GM21381 (cell line): Measurements from ENCODE around the gene CCDC197.

Experiments
- ATAC-seq: cut with Tn5 transposase; IDR thresholded peaks from one replicate; pipeline ENCODE4 v1.9.1; 2021; ENCODE audit warnings: mild to moderate bottlenecking, moderate library complexity; ENCODE audit not compliant: unreplicated experiment

The CCDC197 gene

DNA sequence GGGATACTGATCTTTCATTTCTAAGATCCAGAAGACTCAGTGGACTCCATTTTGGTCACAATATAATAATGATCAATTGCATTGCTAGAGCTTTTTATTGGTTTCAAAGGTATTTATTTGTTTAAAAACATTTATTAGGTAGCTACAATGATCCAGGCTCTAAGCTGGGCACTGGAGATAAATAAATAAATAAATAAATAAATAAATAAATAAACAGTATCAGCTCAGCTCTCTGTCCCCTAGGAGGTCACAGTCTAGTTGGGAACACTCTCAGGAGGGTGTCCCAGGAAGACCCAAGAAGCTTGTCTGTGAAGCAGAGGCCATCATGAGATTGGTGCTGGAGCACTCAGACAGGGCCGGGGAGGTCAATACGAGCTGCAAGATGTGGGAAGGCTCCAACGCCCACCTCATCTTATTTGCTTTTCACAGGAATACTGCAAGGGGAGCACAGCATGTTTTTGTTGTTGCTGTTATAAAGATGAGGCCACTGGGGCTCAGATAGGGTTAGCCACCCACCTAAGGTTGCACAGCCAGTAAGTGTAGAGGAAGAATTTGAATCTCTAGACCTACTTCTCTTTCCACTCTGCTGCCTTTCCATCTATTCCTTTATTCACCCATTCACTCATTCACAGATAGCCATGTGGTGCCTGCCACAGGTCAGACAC is 36.2 kb upstream of the CCDC197 start:
- ATAC-seq, result no peak

DNA sequence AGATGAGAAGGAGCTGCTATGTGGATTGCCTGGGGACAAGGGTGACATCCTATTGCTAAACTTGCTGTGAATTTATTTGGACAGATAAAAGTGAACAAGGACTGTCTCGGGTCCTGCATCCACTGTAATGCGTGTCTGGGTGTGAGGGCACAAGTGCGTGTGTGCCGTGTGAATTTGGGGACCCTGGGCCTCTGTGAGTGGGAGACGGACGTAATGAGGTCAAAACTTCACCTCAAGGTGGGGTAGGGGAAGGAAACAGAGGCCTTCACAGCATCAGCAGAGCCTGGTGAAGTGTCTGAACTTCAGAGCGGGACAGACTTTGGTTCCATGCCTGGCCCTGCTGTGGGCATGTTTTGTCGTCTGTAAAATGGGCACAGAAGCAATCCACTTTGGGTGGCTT is 35.5 kb upstream of the CCDC197 start:
- no peak for ATAC-seq

DNA sequence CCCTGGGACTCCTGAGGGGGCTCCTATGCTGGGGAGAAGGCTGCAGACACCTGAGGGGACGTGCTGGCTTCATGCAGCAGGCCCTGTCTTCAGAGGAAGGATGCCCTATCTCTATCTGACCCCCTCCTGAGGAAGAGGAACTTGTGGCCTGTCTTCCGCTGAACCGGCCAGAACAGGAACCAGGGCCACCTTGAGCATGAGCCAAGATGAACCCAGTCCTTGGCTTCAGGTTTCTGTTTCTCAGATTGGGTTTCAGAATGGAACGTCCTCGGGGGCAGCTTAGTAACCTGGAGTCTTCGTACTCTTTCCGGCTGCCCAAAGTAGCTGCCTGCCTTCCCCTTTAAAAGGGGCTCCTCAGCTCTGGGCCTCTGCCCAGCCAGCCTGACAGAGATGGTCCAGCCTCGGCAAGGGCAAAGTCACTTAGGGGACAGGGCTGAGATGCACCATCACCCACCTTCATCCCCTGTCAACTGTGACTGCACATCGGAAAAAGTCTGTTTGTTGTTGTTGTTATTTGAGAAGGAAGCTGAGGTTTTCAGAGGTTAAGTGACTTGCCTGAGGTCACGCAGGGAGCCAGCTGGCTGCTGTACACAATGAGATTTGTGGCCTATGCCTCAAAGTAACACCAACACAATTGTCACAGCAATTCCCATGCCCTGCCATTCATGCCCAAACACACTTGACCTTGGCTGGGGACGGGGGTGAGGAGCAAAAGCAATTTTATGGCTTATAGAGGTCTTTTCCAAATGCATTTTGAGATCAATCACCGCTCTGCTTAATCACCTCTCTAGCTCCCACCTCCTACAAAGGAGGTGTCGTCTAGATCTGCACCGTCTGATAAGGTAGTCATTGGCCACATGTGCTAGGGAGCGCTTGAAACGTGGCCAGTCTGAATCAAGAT is 34.1 kb upstream of the CCDC197 start:
- peak; percentile 51 for ATAC-seq

- no peak for ATAC-seq
These were observed 33.4 kb upstream of the CCDC197 start for GRCh38 chr14:93963692-93964091.

DNA sequence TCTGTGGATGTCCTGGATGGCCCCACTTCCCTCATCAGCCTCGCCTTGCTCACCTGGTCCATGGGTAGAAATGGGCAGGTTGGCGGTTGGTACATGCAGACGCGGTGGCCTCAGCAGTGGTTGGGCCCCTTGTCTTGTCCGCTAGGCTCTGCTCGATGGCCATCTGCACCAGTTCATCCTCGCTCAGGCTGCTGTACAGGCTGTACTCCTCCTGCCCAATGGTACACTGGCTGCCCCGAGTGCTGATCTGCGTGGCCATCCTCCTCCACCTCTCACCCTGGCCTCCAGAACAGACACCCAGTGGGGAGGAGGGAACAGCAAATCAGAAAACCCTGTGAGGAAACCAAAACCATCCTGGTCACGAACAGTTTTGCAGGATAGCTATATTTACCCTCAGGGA is 32.8 kb upstream of the CCDC197 start:
- ATAC-seq, result no peak

GRCh38 chr14:93964820-93965286 is 32.2 kb upstream of the CCDC197 start:
- no peak for ATAC-seq

- no peak for ATAC-seq
These were observed 31.7 kb upstream of the CCDC197 start for GRCh38 chr14:93965287-93965821.

GRCh38 chr14:93965946-93966474 is 31.1 kb upstream of the CCDC197 start:
- ATAC-seq, result no peak

DNA sequence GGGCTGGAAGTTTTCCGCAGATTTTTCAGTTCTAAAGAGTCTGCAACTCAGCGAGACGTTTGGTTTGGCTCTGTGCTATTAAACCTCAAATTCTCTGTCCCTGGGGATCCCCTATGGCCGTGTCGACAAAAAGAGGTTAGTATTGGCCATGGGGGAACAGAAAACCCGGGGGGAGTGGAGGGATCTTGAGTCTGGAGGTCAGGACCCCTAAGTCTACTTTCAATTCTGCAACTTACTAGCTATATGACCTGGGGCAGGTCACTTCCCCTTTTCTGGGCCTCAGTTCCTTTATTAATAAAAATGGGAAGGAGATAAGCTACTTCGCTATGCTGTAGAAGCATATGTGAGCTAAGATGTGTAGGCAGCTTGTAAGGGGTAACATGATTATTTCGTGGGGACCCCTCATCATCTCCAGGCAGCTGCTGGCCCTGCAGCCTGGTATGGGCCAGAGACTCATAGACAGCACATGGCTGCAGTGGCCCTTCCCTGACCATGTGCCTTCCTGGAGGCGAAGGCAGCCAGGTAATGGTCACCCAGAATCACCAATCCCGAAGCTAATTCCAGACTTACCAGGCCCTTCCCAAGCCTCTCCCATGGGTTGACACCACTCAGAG is 29.4 kb upstream of the CCDC197 start:
- peak; percentile 38 for ATAC-seq

DNA sequence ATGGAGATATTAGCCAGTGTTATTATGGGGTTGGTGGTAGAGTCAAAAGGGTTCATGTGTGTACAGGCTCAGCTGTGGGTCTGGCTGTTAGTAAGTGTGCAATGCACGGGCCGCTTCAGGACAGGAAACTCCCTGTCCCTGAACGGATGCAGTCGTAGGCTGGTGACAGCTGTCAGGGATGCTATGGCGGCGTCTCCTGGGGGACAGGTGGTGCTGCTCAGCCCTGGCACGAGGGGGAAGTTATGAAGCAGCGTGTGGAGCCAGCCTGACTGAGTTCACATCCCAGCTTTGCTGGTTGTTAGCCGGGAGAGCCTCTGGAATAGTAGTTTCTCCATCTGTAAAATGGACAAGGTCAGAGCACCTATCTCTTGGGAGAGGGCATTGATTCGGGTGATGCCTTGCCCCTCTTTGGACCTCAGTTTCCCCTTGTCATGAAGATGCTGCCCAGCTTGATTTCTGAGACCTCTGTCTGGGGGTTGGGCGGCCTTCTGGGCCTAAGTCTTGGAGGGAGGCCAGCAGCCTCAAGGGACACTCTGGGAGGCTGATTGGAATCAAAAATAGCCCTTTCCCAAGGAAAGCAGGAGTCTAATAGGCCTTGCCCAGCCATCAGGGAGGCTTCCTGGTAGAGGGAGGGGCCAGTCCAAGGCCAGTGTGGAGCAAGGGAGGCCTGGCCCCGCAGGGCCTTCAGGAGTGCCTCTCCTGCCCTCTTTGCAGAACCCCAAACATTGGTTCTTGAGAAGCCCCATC is 27.8 kb upstream of the CCDC197 start:
- ATAC-seq, result no peak

DNA sequence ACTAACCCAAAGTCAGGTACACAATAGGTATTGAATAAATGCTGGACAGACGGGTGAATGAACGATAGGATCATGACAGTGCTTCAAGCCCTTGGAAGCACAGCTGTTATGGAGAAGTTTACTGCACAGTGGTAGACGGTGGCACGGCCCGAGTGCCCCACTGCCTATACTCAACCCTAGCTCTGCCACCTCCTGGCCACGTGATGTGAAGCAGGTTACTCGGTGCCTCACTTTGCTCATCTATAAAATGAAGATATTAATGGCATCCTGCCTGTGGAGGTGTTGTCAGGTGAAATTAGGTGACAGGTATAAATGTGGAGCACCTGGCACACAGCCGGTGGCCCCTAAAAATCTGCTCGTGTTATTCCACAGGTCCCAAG is 26.5 kb upstream of the CCDC197 start:
- no peak for ATAC-seq

GRCh38 chr14:93970965-93971634 is 26.0 kb upstream of the CCDC197 start:
- peak; percentile 37 for ATAC-seq

DNA sequence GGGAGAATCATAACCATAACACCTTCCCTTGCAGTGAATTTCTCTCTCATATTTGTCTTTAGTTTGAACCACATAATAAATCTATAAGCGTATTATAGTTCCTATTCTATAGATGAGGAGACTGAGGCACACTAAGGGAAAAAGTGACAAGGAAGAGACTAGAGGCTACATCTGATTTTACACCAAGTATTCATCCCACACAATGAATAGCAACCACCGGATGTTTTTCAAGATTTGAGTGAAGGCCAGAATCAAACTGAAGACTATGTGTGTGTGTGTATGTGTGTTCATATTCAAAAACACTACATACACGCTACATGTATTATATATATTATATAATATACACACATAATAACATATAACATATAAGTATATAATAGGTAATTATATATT is 25.5 kb upstream of the CCDC197 start:
- ATAC-seq, result no peak

DNA sequence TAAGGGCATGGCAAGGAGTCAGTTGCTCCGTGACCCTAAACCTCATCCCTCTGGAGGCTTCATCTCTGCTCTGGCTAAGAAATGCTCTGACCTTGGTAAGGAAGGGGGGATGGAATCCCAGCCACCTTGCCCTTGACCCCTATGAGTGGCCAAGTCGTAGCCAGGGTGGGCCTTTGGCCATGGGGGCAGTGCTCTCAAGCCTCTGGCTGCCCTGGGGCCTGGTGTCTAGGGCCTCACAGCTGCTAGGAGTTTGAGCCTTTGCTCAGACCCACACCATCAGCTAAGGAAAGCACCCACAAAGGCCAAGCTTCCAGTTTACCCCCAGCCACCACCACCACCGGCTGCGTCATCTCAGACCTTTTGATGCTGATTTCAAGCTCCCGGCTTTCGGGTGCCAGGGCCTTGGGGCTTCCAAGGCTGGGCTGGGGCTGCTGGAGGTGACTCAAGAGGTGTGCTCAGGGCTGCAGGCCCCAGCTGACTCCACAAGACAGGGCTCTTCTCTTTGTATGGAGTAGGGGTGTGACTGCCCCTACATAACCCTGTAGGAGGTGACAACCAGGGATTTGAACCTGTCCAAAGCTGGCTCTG is 24.4 kb upstream of the CCDC197 start:
- ATAC-seq, result no peak

- no peak for ATAC-seq
These were observed 23.5 kb upstream of the CCDC197 start for GRCh38 chr14:93973607-93974006.

DNA sequence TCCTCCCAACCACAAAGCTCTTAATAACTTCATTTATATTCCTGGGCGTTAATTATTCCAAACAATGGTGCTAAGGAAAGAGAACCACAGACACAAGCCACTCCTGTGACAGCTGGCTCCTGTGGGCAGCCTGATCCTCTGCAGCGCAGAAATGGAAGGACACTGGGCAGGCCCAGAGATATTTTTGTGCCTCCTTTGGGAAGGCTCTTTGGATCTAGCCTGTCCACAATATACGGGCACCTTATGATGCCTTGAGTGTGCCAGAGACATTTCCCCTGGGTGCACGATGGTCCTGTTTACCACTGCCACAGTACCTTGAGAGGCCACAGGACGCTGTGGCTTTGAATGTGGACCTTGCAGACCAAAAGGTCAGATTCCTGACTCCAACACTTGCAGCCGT is 22.8 kb upstream of the CCDC197 start:
- no peak for ATAC-seq

DNA sequence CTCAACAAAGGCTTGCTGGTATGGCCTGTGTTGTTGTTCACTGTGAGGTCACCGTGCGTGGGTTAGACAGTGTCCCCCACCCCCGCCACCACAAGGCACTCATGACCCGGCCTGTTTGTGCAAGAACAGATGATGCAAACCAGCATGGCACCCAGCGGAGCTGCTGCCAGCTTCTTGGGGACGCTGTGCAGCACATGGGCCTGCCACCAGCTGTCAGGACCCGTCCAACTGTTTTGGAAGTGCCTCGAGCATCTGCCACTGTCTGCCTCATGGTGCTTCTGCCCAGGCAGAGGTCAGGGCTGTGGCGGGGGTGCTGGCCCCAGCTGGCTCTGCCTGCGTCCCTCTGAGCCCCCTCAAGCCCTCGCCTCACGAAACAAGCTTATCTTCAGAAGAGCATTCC is 22.3 kb upstream of the CCDC197 start:
- no peak for ATAC-seq

- peak; percentile 61 for ATAC-seq
These were observed 21.2 kb upstream of the CCDC197 start for GRCh38 chr14:93975791-93976476.

- ATAC-seq, result peak; percentile 11
These were observed 20.5 kb upstream of the CCDC197 start, which contains the start of gene ASB2 for GRCh38 chr14:93976477-93977057. Gene ASB2, minus strand, starts transcription at chr14:93976570. Its CDS starts 12,031 bp downstream, at chr14:93964539.
